H1 (cell line): ENCODE measurements around the gene CA5A. TPM values are rescaled to one million over a fixed set of nuclear protein-coding genes. Genes with fewer than 3 reads are reported as not detected.

Experiments
- CTCF ChIA-PET: fragments of 300-600 bp; sonication (Branson Sonifier 250); formaldehyde crosslinking; loops from one replicate; lab custom pipeline; 2021; ENCODE audit not compliant: partially characterized antibody; lab: Charles Lee
- POLR2A ChIA-PET: fragments of 300-600 bp; sonication (Branson Sonifier 250); formaldehyde crosslinking; loops from one replicate; lab custom pipeline; 2021; ENCODE audit warnings: inconsistent platforms; ENCODE audit not compliant: partially characterized antibody; lab: Charles Lee
- DNase-seq, 2 experiments: peaks; one replicate each; pipeline versions ENCODE4 v3.0.0 to v3.0.0-alpha.2; 2010 to 2022; ENCODE audit warnings: low spot score in 2 of 2, low read depth in 1 of 2, mixed read lengths in 1 of 2
- FAIRE-seq: peaks from 2 replicates; lab custom pipeline; 2011; peaks lifted over from hg19 to GRCh38; lab: Jason Lieb, UNC
- H2AFZ ChIP-seq: 2 replicates; pipeline ENCODE4 v1.8.1; 2012; ENCODE audit warnings: low read length, inconsistent platforms
- H2AK5ac ChIP-seq: 2 replicates; pipeline ENCODE4 v1.6.1; 2013; ENCODE audit warnings: low read depth, low read length
- H2BK120ac ChIP-seq: replicated peaks from 2 replicates; pipeline ENCODE3; 2013; ENCODE audit warnings: low read depth, low read length, inconsistent platforms
- H2BK12ac ChIP-seq: 2 replicates; pipeline ENCODE4 v1.6.1; 2013; ENCODE audit warnings: low read depth, low read length
- H2BK15ac ChIP-seq: 2 replicates; pipeline ENCODE4 v1.6.1; 2013; ENCODE audit warnings: low read length
- H2BK20ac ChIP-seq: 2 replicates; pipeline ENCODE4 v1.6.1; 2013; ENCODE audit warnings: low read length
- H2BK5ac ChIP-seq: 2 replicates; pipeline ENCODE4 v1.6.1; 2013; ENCODE audit warnings: low read depth, low read length
- H3K14ac ChIP-seq: 2 replicates; pipeline ENCODE4 v1.6.1; 2013; ENCODE audit warnings: inconsistent platforms; ENCODE audit not compliant: insufficient read length
- H3K18ac ChIP-seq: 2 replicates; pipeline ENCODE4 v1.6.1; 2013; ENCODE audit warnings: low read length; ENCODE audit errors: extremely low read depth
- H3K23ac ChIP-seq: 2 replicates; pipeline ENCODE4 v1.6.1; 2013; ENCODE audit warnings: inconsistent platforms; ENCODE audit not compliant: insufficient read length
- H3K23me2 ChIP-seq: 2 replicates; pipeline ENCODE4 v1.6.1; 2013; ENCODE audit warnings: low read depth, low read length
- H3K27ac ChIP-seq: 2 replicates; pipeline ENCODE4 v1.6.1; 2011; ENCODE audit warnings: low read depth, low read length, inconsistent platforms
- H3K27me3 ChIP-seq, 4 experiments: replicated peaks in 1 of 4; 1 replicate in 1 of 4; 2 replicates in 3 of 4; pipeline versions ENCODE4 v1.6.1 to v1.8.1; 2011 to 2013; ENCODE audit warnings: low read length in 3 of 4, mild to moderate bottlenecking in 3 of 4, inconsistent platforms in 2 of 4, mixed read lengths in 2 of 4, moderate library complexity in 1 of 4; ENCODE audit not compliant: control insufficient read depth in 3 of 4, insufficient read depth in 3 of 4; ENCODE audit errors: extremely low read depth in 1 of 4
- H3K36me3 ChIP-seq, 4 experiments: 2 replicates each; pipeline versions ENCODE4 v1.6.1 to v1.8.1; 2011 to 2013; ENCODE audit warnings: mild to moderate bottlenecking in 4 of 4, low read length in 3 of 4, moderate library complexity in 2 of 4, control low read depth in 1 of 4, inconsistent platforms in 1 of 4; ENCODE audit not compliant: insufficient read depth in 4 of 4, control insufficient read depth in 2 of 4
- H3K4ac ChIP-seq: replicated peaks from 2 replicates; pipeline ENCODE3; 2013; ENCODE audit warnings: low read length, low read depth, mixed read lengths, inconsistent platforms; ENCODE audit not compliant: insufficient read length
- H3K4me1 ChIP-seq, 4 experiments: replicated peaks in 1 of 4; 1 replicate in 1 of 4; 2 replicates in 3 of 4; pipeline versions ENCODE4 v1.6.1 to v1.8.1; 2011 to 2013; ENCODE audit warnings: low read length in 3 of 4, inconsistent platforms in 2 of 4, mixed read lengths in 1 of 4; ENCODE audit not compliant: insufficient read depth in 4 of 4, control insufficient read depth in 3 of 4
- H3K4me2 ChIP-seq, 2 experiments: 2 replicates each; pipeline versions ENCODE4 v1.6.1 to v1.8.1; 2011 to 2013; ENCODE audit warnings: low read depth in 2 of 2, low read length in 2 of 2, control low read depth in 1 of 2, inconsistent platforms in 1 of 2, mild to moderate bottlenecking in 1 of 2; ENCODE audit not compliant: insufficient read depth in 1 of 2
- H3K4me3 ChIP-seq, 4 experiments: fragments of 200-600, 300-600 bp in 1 of 4; sonication (generic), shearing (Covaris generic), sonication (Bioruptor Twin) in 1 of 4; 2 replicates each; pipeline versions ENCODE4 v1.5.1 to v1.8.1; 2011 to 2016; ENCODE audit warnings: low read length in 4 of 4, low read depth in 3 of 4, control low read depth in 2 of 4, inconsistent platforms in 2 of 4, mild to moderate bottlenecking in 2 of 4, mixed read lengths in 1 of 4, moderate library complexity in 1 of 4; ENCODE audit not compliant: insufficient read depth in 2 of 4; ENCODE audit errors: extremely low read depth in 1 of 4
- H3K56ac ChIP-seq: replicated peaks from 2 replicates; pipeline ENCODE3; 2013; ENCODE audit warnings: low read depth, mild to moderate bottlenecking, mixed read lengths, low read length, inconsistent platforms; ENCODE audit not compliant: insufficient read length
- H3K79me1 ChIP-seq: 2 replicates; pipeline ENCODE4 v1.6.1; 2013; ENCODE audit warnings: low read depth, low read length, control low read depth
- H3K79me2 ChIP-seq, 2 experiments: 2 replicates each; pipeline versions ENCODE4 v1.6.1 to v1.8.1; 2012 to 2013; ENCODE audit warnings: low read length in 2 of 2, mild to moderate bottlenecking in 2 of 2, inconsistent platforms in 1 of 2; ENCODE audit not compliant: insufficient read depth in 2 of 2, control insufficient read depth in 1 of 2
- H3K9ac ChIP-seq, 4 experiments: replicated peaks in 1 of 4; 1 replicate in 1 of 4; 2 replicates in 3 of 4; pipeline versions ENCODE4 v1.6.1 to v1.8.1; 2011 to 2013; ENCODE audit warnings: low read depth in 3 of 4, low read length in 3 of 4, control low read depth in 2 of 4, mild to moderate bottlenecking in 2 of 4, moderate library complexity in 2 of 4, inconsistent platforms in 1 of 4; ENCODE audit errors: extremely low read depth in 1 of 4
- H3K9me3 ChIP-seq, 2 experiments: 2 replicates each; pipeline versions ENCODE4 v1.6.1 to v1.8.1; 2012 to 2013; ENCODE audit warnings: mild to moderate bottlenecking in 2 of 2, moderate library complexity in 2 of 2, control low read depth in 1 of 2, inconsistent platforms in 1 of 2, low read depth in 1 of 2, low read length in 1 of 2, mixed read lengths in 1 of 2; ENCODE audit not compliant: insufficient read depth in 2 of 2
- H4K20me1 ChIP-seq, 2 experiments: replicated peaks in 1 of 2; 2 replicates each; pipeline versions ENCODE3 to v1.8.1; 2011 to 2013; ENCODE audit warnings: inconsistent platforms in 2 of 2, low read length in 2 of 2, mild to moderate bottlenecking in 1 of 2; ENCODE audit not compliant: insufficient read depth in 2 of 2, control insufficient read depth in 1 of 2
- H4K5ac ChIP-seq: 2 replicates; pipeline ENCODE4 v1.6.1; 2013; ENCODE audit warnings: low read length, low read depth, mixed read lengths, inconsistent platforms; ENCODE audit not compliant: insufficient read length
- H4K8ac ChIP-seq: 2 replicates; pipeline ENCODE4 v1.8.0; 2013; ENCODE audit warnings: mild to moderate bottlenecking, moderate library complexity, low read length, inconsistent platforms; ENCODE audit not compliant: insufficient read depth; ENCODE audit errors: extremely low read depth
- H4K91ac ChIP-seq: replicated peaks from 2 replicates; pipeline ENCODE3; 2013; ENCODE audit warnings: low read length, mixed read lengths, inconsistent platforms; ENCODE audit not compliant: insufficient read length
- CBX8 ChIP-seq: fragments of 300-800, 300-1000 bp; sonication (generic); IDR thresholded peaks from 2 replicates; pipeline ENCODE4 v1.7.1; 2016; ENCODE audit warnings: low read depth, low read length, borderline replicate concordance
- CREB1 ChIP-seq: IDR thresholded peaks from 2 replicates; pipeline ENCODE4 v1.6.1; 2012; ENCODE audit warnings: inconsistent platforms
- HDAC2 ChIP-seq, 2 experiments: fragments of 300-600 bp in 1 of 2; sonication (generic) in 1 of 2; IDR thresholded peaks; 2 replicates each; pipeline ENCODE4 v1.6.1; 2011 to 2012; ENCODE audit warnings: low read depth in 2 of 2, low read length in 2 of 2, mild to moderate bottlenecking in 2 of 2, moderate library complexity in 2 of 2, borderline replicate concordance in 1 of 2, inconsistent platforms in 1 of 2
- POLR2AphosphoS5 ChIP-seq: IDR thresholded peaks from 2 replicates; pipeline ENCODE4 v1.6.1; 2011; ENCODE audit warnings: low read depth, low read length
- RFX5 ChIP-seq: IDR thresholded peaks from 2 replicates; pipeline ENCODE4 v1.6.1; 2011; ENCODE audit warnings: low read depth, low read length, improper control_type of control experiment, borderline replicate concordance
- SIN3A ChIP-seq, 2 experiments: IDR thresholded peaks in 1 of 2; conservative IDR thresholded peaks in 1 of 2; 2 replicates each; pipeline ENCODE4 v1.6.1; 2011 to 2012; ENCODE audit warnings: low read length in 2 of 2, improper control_type of control experiment in 1 of 2, low read depth in 1 of 2, mild to moderate bottlenecking in 1 of 2
- SIX5 ChIP-seq: IDR thresholded peaks from 2 replicates; pipeline ENCODE4 v1.6.1; 2011; ENCODE audit warnings: mild to moderate bottlenecking, low read depth, low read length
- SUZ12 ChIP-seq: fragments of 200-600 bp; sonication (generic); IDR thresholded peaks from 2 replicates; pipeline ENCODE4 v1.6.1; 2012; ENCODE audit warnings: mild to moderate bottlenecking, inconsistent platforms, low read length, moderate library complexity, mixed read lengths
- TAF1 ChIP-seq: IDR thresholded peaks from 2 replicates; pipeline ENCODE4 v1.6.1; 2011; ENCODE audit warnings: mild to moderate bottlenecking, low read depth, low read length
- TBP ChIP-seq: IDR thresholded peaks from 2 replicates; pipeline ENCODE4 v1.6.1; 2011; ENCODE audit warnings: low read depth, low read length, improper control_type of control experiment
- TEAD4 ChIP-seq: IDR thresholded peaks from 2 replicates; pipeline ENCODE4 v1.6.1; 2012; ENCODE audit warnings: low read depth, low read length, inconsistent platforms, mixed read lengths
- ZNF274 ChIP-seq: IDR thresholded peaks from 2 replicates; pipeline ENCODE4 v1.7.0; 2012; ENCODE audit warnings: low read length, borderline replicate concordance; ENCODE audit errors: extremely low read depth
- WGBS, 2 experiments: shearing (Covaris generic) in 1 of 2; methylation state at CpG; one replicate each; pipeline versions ENCODE4 v1.1.6 to v1.1.7; 2013 to 2015; ENCODE audit warnings: low lambda C conversion rate in 2 of 2, mixed read lengths in 2 of 2, inconsistent platforms in 1 of 2, low coverage in 1 of 2, missing lambda C conversion rate in 1 of 2; ENCODE audit not compliant: insufficient replicate concordance in 2 of 2, insufficient coverage in 1 of 2, insufficient read length in 1 of 2; ENCODE audit errors: extremely low coverage in 1 of 2, missing lambda C conversion rate in 1 of 2; 5-methylcytosine and 5-hydroxymethylcytosine counted together
- polyA plus RNA-seq, 7 experiments: library from polyadenylated mRNA; depleted of rRNA in 3 of 7; stranded (reverse) in 5 of 7; unstranded in 2 of 7; fragments of >200 nt in 5 of 7; fragments of 200-250 nt in 2 of 7; gene quantifications; 1 replicate in 5 of 7; 2 replicates in 1 of 7; 4 replicates in 1 of 7; pipeline versions ENCODE4 v1.2.1 to v1.2.3, GENCODE V29; 2011 to 2013; ENCODE audit warnings: missing spikeins in 2 of 7, mixed read lengths in 2 of 7
- total RNA-seq: library from RNA; stranded (reverse); fragmentation: NEBNext Ultra II Directional; extraction: Animal tissue kit (Norgen Biotek cat#: 25700); gene quantifications from 2 replicates; pipeline ENCODE4 v1.2.1, GENCODE V29; 2021

CA5A gene
- total and polyA plus RNA-seq, 2 of the 8 experiments (the other 6 are each of a cell fraction or from before 2014, with no cell fraction given): not detected

DNA sequence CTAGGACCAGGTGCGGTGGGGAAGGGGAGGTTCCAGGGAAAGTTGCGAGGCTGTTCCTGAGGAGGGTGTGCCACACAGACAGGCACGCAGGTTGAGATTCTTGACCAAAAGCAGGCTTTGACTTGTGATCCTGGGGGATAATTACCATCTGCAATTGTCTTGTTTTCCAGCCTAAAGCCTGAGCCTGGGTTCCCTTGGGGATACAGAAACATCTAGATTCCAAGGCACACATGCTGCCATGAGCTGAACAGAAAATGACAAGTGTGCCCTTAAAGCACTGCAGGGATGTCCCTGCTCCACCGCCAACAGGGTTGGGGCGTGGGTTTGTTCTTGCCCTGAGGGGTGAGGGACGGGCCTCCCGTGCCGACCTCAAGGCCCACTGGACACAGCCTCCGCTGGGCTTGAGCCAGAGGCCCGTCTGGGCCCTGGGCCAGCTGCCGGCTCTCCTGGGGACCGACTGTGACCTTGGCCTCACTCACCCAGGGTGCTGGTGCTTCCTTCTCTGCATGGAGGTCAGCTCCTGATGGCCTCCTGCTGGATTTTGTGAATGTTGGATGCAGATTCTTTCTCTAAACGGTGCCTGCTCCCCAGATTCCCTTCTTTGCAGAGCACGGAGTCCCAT is 14.0 kb downstream of the CA5A start:
- POLR2A ChIA-PET: interaction anchor here (0.6 kb wide), 1 partner anchor 179 kb away, joined by 3 read pairs; no protein-coding TSS in a partner anchor

More for the DNA sequence above, 14.0 kb downstream of the CA5A start:
- no peak overlapping the region for H2BK12ac ChIP-seq
- H3K18ac ChIP-seq: no peak overlapping the region
- no peak overlapping the region for H3K4me3 ChIP-seq
- H4K91ac ChIP-seq: no peak overlapping the region
- no peaks in the 10 kb centered on the region for H3K79me2 ChIP-seq
- WGBS, 2 experiments: 85% methylated on average over 14 of the region's 14 CpGs; no CpG with 5 or more reads in 1 of the 2 experiments
- H3K9me3 ChIP-seq: no peaks in the 10 kb centered on the region
- no peak overlapping the region; the same call in 1 of the 2 replicates for H2BK15ac ChIP-seq
- no peak overlapping the region for H3K4ac ChIP-seq
- FAIRE-seq (no peak), DNase-seq (no peak)
- H2AFZ ChIP-seq: no peak overlapping the region
- H3K9ac ChIP-seq: no peak overlapping the region
- H3K36me3 ChIP-seq: no peaks in the 10 kb centered on the region
- no peaks in the 10 kb centered on the region for H3K23me2 ChIP-seq
- no peaks in the 10 kb centered on the region for H3K27me3 ChIP-seq
- no peak overlapping the region for H3K4me2 ChIP-seq
- H2AK5ac ChIP-seq: no peak overlapping the region
- peaks cover 0 to 21% (median 3%) of the 10 kb centered on the region in 4 experiments; a peak in 5 of 7 replicates for H3K4me1 ChIP-seq
- CTCF ChIA-PET: interaction anchor here (0.6 kb wide), 1 partner anchor 146 kb away, joined by 3 read pairs; no protein-coding TSS in a partner anchor
- no peak overlapping the region for H3K56ac ChIP-seq
- H3K79me1 ChIP-seq: no peaks in the 10 kb centered on the region
- H4K5ac ChIP-seq: no peak overlapping the region
- no peak overlapping the region for H3K14ac ChIP-seq
- TF ChIP-seq RFX5 (no peak), POLR2AphosphoS5 (no peak), TBP (no peak), TEAD4 (no peak), ZNF274 (no peak), SIN3A (conservative IDR thresholded peaks at IDR 0.05 in 1 of 2, IDR thresholded peaks at IDR 0.05 in 1 of 2; ENCODE audit: low read depth in 1 of 2, low read length in 2 of 2) (no peak), CBX8 (no peak), SUZ12 (no peak), TAF1 (no peak), CREB1 (no peak), HDAC2 (IDR thresholded peaks at IDR 0.05; ENCODE audit: borderline replicate concordance in 1 of 2, low read depth in 2 of 2, low read length in 2 of 2) (no peak), SIX5 (no peak)
- H2BK5ac ChIP-seq: no peak overlapping the region
- no peak overlapping the region for H4K8ac ChIP-seq
- H3K23ac ChIP-seq: no peak overlapping the region
- H4K20me1 ChIP-seq: peaks cover 0 to 3% of the 10 kb centered on the region in 2 experiments
- H2BK120ac ChIP-seq: no peak overlapping the region
- H3K27ac ChIP-seq: no peak overlapping the region
- no peak overlapping the region for H2BK20ac ChIP-seq
